GM21447 (cell line): ENCODE data around the gene CNNM2.

Experiments
- ATAC-seq: cut with Tn5 transposase; IDR thresholded peaks from one replicate; pipeline ENCODE4 v1.9.1; 2021; ENCODE audit not compliant: unreplicated experiment

Gene CNNM2

DNA sequence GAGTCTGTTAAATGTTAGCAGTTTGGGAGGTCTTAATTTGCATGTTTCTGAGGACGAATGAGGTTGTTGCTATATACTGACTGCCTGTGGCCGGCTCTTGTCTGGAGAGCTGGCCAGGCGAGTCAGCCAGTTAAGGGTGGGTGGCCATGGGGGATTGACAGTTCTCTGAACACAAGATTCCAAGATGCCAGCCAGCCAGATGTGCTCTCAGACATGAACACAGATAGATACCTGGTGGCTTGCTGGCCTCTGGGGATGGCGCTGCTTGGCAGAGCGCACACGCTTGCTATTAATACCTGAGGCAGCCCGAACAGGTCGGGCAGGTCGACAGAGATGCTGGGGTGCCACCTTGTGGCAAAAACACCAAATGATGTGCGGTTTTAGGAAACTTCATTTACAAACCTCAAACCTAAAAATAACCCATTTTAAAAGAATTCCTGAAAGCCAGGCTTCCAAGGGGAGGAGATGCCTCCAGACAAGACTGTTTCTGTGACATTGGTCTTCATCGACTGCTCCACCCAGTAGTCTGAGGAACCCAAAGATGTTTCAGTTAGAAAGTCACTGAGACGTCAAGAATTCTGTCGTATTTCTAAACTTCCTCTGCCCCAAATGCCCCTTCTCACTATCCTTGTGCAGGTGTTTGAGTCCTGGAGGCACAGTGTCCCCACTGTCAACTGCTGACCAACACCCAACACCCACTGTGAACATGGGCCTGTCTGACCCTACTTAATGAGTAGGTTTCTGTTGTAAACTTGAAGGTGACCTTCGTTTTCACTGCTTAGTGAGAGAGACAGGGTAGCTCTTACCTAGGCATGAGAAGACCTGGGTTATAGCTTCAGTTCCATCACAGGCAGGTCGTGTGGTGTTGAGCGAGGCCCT lies 151.6 kb downstream of the CNNM2 start:
- ATAC-seq: peak; percentile 58

DNA sequence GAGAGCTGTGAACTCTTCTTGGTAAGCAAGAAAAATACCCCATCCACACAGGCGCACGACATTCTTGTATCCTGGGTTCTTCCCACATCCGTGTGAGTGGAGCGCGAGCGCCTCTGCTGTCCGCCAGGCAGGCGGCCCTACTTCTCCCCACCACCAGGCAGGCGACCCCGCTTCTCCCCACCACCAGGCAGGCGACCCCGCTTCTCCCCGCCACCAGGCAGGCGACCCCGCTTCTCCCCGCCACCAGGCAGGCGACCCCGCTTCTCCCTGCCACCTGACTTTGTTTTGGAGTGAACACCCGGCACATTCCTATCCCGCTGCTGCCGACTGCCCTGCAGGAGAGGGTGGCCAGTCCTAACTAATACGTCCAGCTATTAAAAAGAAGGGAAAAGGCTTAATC lies 154.2 kb downstream of the CNNM2 start:
- ATAC-seq: no peak

DNA sequence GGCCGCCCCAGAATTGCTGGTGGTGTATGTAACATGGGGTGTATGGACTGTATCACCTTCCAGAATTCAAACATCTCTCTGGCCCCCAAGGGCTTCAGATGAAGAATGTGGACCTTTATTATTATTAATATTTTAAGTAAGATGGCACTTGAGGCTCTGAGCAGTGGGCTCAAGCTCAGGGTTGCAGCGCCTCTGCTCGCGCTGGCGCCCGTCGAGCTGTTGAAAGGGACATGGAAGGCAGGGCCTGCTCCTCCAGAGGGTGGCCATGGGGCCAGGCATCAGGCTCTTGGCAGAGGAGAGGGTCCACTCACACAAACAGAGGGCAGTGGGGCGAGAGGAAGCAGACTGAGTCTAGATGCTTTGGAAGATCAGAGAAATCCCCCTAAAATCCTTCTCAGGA lies 154.8 kb downstream of the CNNM2 start:
- no peak for ATAC-seq

DNA sequence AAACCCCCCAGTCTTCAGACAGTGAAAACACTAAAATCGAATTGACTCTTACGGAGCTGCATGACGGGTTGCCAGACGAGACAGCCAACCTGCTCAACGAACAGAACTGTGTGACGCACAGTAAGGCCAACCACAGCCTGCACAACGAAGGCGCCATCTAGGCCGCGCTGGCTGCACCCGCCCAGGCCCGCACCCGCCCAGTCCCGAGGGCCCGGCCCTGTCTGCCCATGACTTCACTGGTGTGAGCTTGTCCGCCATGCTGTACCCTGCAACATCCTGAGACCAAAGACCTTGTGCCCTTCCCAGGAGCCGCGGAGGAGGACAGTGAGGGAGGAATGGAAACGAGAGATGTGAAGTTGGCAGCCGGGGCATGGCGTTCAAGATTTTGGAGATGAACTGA lies 158.9 kb downstream of the CNNM2 start:
- no peak for ATAC-seq

- ATAC-seq: no peak
Observed at GRCh38 chr10:103077491-103078308, 159.6 kb downstream of the CNNM2 start.

DNA sequence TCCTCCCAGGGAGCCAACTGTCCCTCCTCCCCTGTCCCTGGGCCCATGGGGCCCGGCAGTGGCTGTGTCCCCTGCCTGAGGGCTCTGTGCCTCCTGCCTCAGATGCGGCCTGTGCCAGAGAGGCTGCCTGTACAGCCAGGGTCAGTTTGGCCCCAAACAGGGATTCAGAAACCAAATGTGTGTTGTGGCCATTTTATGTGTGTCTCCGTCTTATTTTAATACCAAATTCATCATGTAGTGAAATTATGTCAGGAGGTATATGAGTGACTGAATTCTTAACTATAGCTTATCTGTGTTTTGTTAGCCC lies 160.2 kb downstream of the CNNM2 start:
- ATAC-seq: no peak

DNA sequence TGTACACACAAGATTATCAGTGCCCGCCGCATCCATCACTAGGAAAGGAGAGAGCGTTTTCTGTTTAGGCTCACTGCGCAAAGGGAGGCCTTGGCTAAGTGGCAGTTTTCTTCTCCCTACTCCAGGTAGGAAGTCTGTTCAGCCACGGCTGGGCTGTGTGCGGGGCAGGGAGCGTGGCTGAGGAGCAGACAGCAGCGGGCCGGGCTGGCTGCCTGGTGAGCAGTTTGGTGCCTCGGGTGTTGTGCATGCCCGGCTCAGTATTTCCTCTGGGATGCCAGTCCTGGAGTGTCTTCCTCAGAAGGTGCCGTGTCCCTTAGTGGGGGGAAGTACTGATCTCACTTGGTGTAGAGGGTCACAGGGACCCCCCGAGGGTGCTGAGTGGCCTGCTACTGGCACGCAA lies 160.6 kb downstream of the CNNM2 start:
- no peak for ATAC-seq

GRCh38 chr10:103079100-103079499 lies 161.0 kb downstream of the CNNM2 start:
- no peak for ATAC-seq

- no peak for ATAC-seq
Observed at GRCh38 chr10:103079946-103080345, 161.9 kb downstream of the CNNM2 start.

- ATAC-seq: no peak
Observed at GRCh38 chr10:103080891-103081581, 162.9 kb downstream of the CNNM2 start.

- no peak for ATAC-seq
Observed at GRCh38 chr10:103082683-103083082, 164.6 kb downstream of the CNNM2 start.

DNA sequence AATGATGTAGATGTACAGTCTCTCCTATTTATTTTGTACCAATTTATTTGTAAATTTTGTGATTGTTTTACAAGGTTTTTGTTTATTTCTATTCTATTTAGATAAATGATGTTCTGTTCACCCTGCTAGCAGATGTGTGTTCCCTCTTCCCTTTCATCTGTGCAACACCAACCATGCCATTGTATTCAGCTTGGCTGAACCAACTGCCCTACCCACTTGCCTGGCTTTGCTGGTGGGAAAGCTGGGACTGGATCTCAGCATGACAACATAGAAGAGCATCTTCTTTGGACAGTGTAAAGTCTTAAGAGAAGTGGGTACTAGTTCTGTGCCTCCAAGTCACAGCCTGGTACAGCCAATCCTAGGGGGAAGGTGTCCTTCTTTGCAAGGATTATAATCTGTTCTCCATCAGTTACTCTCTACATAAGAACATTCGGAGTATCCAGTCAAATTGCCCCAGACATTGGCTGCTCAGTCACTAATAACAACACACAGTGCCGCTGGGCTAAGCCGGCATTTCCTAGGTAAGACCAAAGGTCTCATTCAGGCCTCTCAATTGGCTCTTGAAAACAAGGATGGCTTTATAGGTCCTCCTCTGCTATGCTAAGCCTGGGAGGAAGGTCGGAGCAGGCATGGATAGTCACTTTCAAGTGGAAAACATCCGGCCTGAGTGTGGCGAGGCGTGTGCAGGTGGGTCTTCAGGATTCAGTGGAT lies 165.3 kb downstream of the CNNM2 start:
- no peak for ATAC-seq

GRCh38 chr10:103083977-103084320 lies 165.9 kb downstream of the CNNM2 start:
- no peak for ATAC-seq

DNA sequence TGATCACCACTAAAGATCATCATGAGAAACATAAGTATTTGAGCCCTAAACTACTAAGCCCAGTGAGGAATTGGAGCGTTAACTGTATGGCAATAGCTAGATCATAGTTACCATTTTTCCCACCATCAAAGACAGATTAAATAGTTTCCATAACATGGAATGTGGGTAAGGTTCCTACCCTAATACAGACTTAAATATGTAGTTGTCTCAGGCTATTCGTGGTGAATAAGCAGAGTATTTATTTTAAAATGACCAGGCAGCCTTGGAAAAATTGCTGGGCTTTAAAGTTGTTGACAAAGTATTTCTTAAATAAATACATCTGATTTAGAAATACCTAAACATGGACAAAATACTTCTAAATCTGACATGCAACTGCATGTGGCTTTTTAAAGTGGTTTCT lies 168.2 kb downstream of the CNNM2 start:
- ATAC-seq: no peak

GRCh38 chr10:103086799-103087198 lies 168.7 kb downstream of the CNNM2 start:
- no peak for ATAC-seq

DNA sequence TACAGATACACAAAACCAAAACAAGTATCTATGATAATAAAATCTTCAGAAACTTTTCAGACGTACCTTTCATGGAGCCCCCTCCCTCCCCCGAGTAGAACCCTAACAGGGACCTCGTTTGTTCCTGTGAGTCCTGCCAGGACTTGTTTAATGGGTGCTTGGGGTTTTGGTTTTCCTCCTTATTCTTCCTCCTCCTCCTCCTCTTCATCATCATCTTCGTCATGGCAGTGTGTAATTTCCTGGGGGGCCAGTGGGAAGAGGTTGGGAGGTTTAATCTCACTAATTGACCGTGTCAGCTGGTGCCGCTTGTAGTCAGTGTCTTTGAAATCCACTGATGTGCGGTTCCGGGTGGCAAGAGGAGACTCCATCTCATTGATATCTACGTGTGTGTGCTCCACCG lies 171.4 kb downstream of the CNNM2 start:
- ATAC-seq: no peak

- ATAC-seq: no peak
Observed at GRCh38 chr10:103090911-103091310, 172.8 kb downstream of the CNNM2 start.

DNA sequence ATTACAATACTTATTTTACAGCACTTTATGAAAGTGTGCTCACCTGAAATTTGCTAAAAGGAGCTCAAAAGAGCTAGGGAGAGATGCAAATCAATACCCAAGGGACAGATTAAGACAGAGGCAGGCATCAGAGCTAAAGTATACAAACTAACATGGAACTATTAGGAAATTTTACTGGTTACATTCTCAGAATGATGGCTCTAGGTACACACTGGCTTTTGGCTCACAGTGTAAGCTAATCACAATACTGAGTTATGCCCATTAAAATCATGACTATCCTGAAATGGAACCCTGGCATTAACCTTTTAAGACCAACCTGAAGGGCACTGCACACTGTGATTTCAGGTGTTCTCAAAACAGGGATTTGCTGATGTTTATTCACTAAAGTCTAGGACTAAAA lies 176.9 kb downstream of the CNNM2 start:
- no peak for ATAC-seq

DNA sequence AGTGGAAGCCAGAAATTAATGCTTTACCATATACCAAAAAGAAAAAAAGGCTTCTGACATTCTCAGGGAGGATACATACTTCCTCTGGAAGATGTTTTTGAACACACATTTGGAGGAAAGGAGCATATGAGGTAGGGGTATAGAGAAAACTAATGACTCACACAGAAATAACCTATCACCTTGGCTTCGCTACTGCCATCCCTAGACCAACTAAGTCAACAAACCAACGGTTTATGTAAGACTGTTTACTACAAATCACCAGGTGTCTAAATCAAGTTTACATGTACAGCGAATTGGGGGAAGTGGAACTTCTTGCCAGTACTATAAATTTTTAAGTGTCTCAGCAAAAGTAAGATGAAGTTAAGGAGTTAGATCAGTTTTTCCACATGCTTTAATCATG lies 178.0 kb downstream of the CNNM2 start:
- no peak for ATAC-seq

DNA sequence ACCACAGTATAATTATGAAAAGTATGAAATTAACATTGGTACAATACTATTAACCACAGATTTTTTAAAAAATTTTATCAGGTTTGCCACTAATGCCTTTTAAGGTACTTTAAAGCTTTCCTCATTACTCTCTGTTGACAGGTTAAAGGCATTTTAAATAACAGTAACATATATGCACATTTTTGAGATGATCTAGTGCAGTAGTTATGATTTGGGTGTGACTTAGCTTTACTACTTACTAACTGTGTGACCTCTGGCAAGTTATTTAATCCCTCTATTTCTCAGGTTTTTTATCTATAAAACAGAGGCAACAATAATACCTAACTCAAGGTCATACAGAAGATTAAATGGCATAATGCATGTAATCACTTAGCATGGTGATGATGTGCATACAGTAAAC lies 180.1 kb downstream of the CNNM2 start:
- no peak for ATAC-seq

- ATAC-seq: no peak
Observed at GRCh38 chr10:103100620-103101019, 182.5 kb downstream of the CNNM2 start.
